Measurements from ENCODE around the gene NAP1L4.
A peak's percentile ranks its signal among the peaks of the same experiment; 100 is the strongest.

NAP1L4 gene

DNA sequence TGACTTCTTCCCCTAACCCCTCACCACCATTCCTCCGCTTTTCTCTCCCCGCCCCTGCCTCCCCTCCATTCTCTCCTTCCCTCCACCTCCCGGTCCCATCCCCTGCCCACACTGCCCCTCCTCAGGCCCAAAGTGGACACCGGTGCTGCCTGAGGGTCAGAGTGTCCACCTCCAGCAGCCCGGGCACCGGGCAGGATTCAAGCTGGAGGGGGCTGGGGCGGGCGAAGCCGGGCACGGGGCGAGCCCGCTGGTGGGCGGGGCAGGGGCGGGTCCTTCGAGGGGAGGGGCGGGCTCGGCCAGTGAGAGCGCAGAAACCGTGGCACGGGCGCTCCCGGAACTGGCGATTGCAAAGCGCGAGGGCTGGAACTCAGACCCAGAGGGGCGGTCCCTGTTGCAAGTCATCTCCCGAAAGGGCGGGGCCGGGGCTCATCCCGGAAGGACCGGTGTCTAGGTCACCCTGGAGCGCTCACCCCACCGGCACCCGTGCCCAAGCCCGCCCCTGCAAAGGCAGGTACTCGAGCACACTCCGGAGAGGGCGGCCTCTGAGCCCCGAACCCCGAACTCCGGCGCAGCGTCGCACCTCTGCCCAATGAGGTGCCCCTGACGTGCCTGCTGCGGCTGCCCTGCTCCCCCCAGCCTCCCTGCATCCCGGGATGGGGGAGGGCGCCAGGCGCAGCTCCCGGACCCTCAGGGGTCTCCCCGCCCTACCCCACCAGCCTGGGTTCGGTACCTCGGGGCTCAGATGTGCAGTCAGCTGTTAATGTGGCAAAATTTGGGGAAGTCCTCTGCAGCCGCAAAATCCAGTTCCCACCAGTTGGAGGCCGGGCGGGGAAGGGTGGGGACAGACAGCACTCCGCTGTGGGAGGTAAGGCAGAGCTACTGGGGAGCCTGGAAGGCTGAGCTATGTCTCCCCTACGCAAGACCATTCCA, 90.0 kb downstream of the NAP1L4 start:
- DNase-seq: peak; percentile 85 to 90 (median 86)
- no peaks in the 10 kb centered on the region for H3K36me3 ChIP-seq (ENCODE audit: control insufficient read depth, insufficient read depth, low read length)
- no peaks in the 10 kb centered on the region for H3K27me3 ChIP-seq (replicated peaks; ENCODE audit: control insufficient read depth, insufficient read depth, low read length, poor library complexity, severe bottlenecking)
- H3K4me3 ChIP-seq (ENCODE audit: insufficient read depth, low read depth, low read length, poor library complexity, severe bottlenecking): peak overlapping the region; percentile 79
- H3K27ac ChIP-seq (ENCODE audit: insufficient read depth, low read length, poor library complexity, severe bottlenecking): peak overlapping the region; percentile 56
- peaks cover 31% of the 10 kb centered on the region for H3K4me1 ChIP-seq (ENCODE audit: control insufficient read depth, insufficient read depth, low read length, poor library complexity, severe bottlenecking)
- no peaks in the 10 kb centered on the region for H3K9me3 ChIP-seq (ENCODE audit: control insufficient read depth, low read length)

DNA sequence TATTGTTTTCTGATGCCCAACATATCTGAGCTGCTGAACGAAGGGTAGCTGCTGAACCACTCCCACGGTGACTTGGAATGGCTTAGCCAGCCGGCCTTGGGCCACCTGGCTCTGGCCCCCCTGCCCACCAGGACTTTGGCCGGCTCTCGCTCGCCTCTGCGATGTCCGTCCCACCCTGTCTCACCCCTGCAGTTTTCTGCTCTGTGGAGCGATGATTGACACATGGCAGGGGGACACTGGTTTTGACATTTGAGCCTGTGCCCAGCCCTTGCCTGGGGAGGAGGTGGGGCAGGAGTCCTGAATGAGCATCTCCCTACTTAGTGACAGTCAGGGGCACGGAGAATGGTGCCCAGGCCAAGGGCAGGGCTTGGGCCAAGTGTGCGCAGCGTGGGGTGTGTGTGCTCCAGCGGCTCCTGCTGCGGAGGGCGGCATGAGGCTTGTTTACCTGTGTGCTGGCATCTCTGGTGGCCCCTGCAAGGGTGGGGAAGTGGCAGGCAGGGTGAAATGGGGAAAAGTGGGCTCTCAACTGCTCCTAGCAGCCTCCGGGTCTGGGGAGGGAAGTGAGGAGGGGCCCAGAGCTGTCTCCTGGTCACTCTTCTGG, 90.8 kb downstream of the NAP1L4 start:
- H3K27ac ChIP-seq (ENCODE audit: insufficient read depth, low read length, poor library complexity, severe bottlenecking): peak overlapping the region; percentile 56
- no peaks in the 10 kb centered on the region for H3K9me3 ChIP-seq (ENCODE audit: control insufficient read depth, low read length)
- DNase-seq: no peak
- H3K36me3 ChIP-seq (ENCODE audit: control insufficient read depth, insufficient read depth, low read length): no peaks in the 10 kb centered on the region
- H3K4me1 ChIP-seq (ENCODE audit: control insufficient read depth, insufficient read depth, low read length, poor library complexity, severe bottlenecking): peaks cover 31% of the 10 kb centered on the region
- H3K4me3 ChIP-seq (ENCODE audit: insufficient read depth, low read depth, low read length, poor library complexity, severe bottlenecking): peak overlapping the region; percentile 79
- H3K27me3 ChIP-seq (replicated peaks; ENCODE audit: control insufficient read depth, insufficient read depth, low read length, poor library complexity, severe bottlenecking): no peaks in the 10 kb centered on the region

DNA sequence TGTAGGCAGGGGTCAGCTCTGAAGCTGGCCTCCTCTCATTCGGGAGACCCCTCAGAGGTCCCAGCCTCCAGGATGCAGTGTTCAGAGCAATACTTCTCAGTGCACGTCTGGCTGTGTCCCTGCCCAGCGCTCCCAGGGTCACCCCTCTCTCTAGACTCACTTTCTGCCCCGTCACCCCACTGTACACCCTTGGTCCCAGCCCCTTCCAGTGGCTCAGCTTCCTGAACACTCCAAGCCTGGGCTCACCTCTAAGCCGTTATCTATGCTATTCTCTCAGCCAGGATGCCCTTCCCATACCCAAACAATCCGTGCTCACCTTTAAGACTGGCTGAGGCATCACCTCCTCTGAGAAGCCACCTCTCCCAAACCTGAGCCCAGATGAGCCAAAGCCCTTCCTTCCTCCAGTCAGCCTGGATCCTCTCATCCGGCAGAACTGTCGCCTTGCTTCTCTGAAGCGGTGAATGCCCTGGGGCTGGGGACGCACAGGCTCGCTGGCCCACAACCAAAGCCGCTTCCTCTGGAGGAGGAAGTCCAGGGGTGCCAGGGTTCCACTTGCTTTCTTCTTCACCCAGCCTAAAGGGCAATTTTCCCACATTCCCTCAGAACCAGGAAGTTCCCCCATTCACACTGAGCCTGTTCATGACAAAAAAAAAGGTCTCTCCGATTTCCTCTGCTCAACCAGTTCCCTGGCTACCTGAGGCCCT, 92.9 kb downstream of the NAP1L4 start:
- Histone ChIP-seq H3K4me3 (ENCODE audit: insufficient read depth, low read depth, low read length, poor library complexity, severe bottlenecking) (no peak overlapping the region), H3K36me3 (ENCODE audit: control insufficient read depth, insufficient read depth, low read length) (no peaks in the 10 kb centered on the region), H3K4me1 (ENCODE audit: control insufficient read depth, insufficient read depth, low read length, poor library complexity, severe bottlenecking) (peaks cover 31% of the 10 kb centered on the region), H3K9me3 (ENCODE audit: control insufficient read depth, low read length) (no peaks in the 10 kb centered on the region), H3K27ac (ENCODE audit: insufficient read depth, low read length, poor library complexity, severe bottlenecking) (no peak overlapping the region), H3K27me3 (replicated peaks; ENCODE audit: control insufficient read depth, insufficient read depth, low read length, poor library complexity, severe bottlenecking) (no peaks in the 10 kb centered on the region)
- no peak for DNase-seq

DNA sequence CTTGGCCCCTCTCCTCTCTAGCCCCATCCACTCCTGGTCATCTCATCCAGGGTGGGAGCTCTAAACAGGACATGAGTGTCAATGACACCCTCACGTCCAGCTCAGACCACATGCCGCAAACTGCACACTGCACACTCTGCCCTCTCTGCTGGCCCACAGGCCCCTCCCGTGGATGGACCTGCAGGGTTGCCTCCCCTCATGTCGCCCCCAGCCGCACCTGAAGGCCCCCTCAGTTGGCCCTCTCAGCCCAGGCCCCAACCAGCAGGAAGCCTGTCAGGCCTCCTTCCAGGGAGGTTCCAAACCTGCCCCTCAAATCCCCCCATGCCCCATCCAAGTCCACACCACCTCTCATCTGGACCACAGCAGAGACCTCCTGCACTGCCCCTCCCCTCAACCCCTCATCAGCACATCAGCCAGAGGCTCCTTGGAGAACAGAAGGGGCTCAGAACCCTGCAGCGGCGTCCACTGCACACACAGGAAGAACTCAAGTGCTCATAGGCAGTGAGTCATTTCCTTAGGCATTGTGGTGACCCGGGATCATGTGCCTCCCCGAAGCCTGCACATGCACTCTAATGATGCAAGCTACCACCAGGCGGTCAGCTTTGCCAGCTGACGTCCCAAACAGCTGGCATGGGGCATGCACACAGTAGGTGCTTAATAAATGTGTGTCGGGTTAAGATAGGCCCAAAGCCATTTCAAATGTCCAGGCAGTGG, 93.6 kb downstream of the NAP1L4 start:
- H3K4me1 ChIP-seq (ENCODE audit: control insufficient read depth, insufficient read depth, low read length, poor library complexity, severe bottlenecking): peaks cover 31% of the 10 kb centered on the region
- peak overlapping the region; percentile 24 for H3K27ac ChIP-seq (ENCODE audit: insufficient read depth, low read length, poor library complexity, severe bottlenecking)
- H3K4me3 ChIP-seq (ENCODE audit: insufficient read depth, low read depth, low read length, poor library complexity, severe bottlenecking): peak overlapping the region; percentile 16
- peak; percentile 32 to 45 (median 38) for DNase-seq
- no peaks in the 10 kb centered on the region for H3K9me3 ChIP-seq (ENCODE audit: control insufficient read depth, low read length)
- no peaks in the 10 kb centered on the region for H3K36me3 ChIP-seq (ENCODE audit: control insufficient read depth, insufficient read depth, low read length)
- H3K27me3 ChIP-seq (replicated peaks; ENCODE audit: control insufficient read depth, insufficient read depth, low read length, poor library complexity, severe bottlenecking): no peaks in the 10 kb centered on the region

DNA sequence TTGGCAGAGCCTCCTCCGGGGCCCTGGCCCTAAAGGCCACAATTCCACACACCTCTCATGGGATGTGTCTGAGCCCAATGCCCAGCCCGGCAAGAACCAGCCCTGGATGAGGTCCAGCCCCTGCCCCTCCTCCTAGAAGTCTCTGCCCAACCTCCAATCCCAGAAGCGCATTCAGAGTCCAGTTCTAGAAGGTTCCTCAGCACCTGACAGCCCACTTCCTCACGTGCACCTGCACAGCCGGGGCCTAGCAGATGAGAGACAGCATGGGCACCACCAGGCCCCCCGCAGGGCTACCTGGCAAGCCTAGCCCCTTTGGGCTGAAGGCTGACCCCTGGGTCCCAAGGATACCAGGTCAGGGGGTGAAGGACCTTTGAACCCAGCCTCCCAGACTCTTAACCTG, 95.1 kb downstream of the NAP1L4 start:
- Histone ChIP-seq H3K9me3 (ENCODE audit: control insufficient read depth, low read length) (no peaks in the 10 kb centered on the region), H3K27ac (ENCODE audit: insufficient read depth, low read length, poor library complexity, severe bottlenecking) (no peak overlapping the region), H3K27me3 (replicated peaks; ENCODE audit: control insufficient read depth, insufficient read depth, low read length, poor library complexity, severe bottlenecking) (no peaks in the 10 kb centered on the region), H3K4me3 (ENCODE audit: insufficient read depth, low read depth, low read length, poor library complexity, severe bottlenecking) (no peak overlapping the region), H3K4me1 (ENCODE audit: control insufficient read depth, insufficient read depth, low read length, poor library complexity, severe bottlenecking) (peaks cover 30% of the 10 kb centered on the region), H3K36me3 (ENCODE audit: control insufficient read depth, insufficient read depth, low read length) (no peaks in the 10 kb centered on the region)
- no peak for DNase-seq

DNA sequence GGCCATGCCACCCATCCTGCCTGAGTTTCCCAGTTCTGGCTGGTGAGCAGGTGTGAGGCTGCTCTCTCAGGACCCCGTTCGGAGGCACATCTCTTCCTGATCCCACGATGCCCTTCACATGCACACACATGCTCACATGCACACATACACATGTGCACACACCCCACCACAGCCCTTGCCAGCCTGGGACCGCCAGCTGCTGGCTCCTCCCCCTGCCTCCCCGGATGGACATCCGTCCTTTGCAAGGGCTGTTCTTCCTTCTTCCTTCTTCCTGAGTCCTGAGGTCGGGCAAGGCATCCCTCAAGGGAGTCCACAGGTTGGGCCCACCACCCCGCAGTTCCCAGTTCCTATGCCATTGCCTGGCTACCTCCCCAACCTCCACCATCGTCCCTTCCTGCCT, 96.1 kb downstream of the NAP1L4 start:
- Histone ChIP-seq H3K27ac (ENCODE audit: insufficient read depth, low read length, poor library complexity, severe bottlenecking) (no peak overlapping the region), H3K36me3 (ENCODE audit: control insufficient read depth, insufficient read depth, low read length) (no peaks in the 10 kb centered on the region), H3K4me1 (ENCODE audit: control insufficient read depth, insufficient read depth, low read length, poor library complexity, severe bottlenecking) (peaks cover 40% of the 10 kb centered on the region), H3K9me3 (ENCODE audit: control insufficient read depth, low read length) (no peaks in the 10 kb centered on the region), H3K4me3 (ENCODE audit: insufficient read depth, low read depth, low read length, poor library complexity, severe bottlenecking) (no peak overlapping the region), H3K27me3 (replicated peaks; ENCODE audit: control insufficient read depth, insufficient read depth, low read length, poor library complexity, severe bottlenecking) (no peaks in the 10 kb centered on the region)
- no peak for DNase-seq

Data from effector memory CD4-positive, alpha-beta T cell (primary cell).